Tibial nerve (tissue), 4 donors: ENCODE data around the gene PNKD. TPM values are rescaled to one million over a fixed set of nuclear protein-coding genes. Genes with fewer than 3 reads are reported as not detected.
"Not testable (repeated sequence)": the region's sequence is repeated elsewhere in the genome, so short reads cannot be mapped to it uniquely, and the experiment has no call there.

Experiments
- DNase-seq, 2 donors: peaks; one replicate each; pipeline ENCODE4 v3.0.0-alpha.2; 2019; ENCODE audit warnings: low spot score in 2 of 2
- H3K27ac ChIP-seq, 4 donors: fragments of 200-600 bp; sonication (generic) in 3 of 4; one replicate each; pipeline ENCODE4 v1.5.1; 2017 to 2019; ENCODE audit warnings: mild to moderate bottlenecking in 1 of 4
- H3K27me3 ChIP-seq, 2 donors: fragments of 200-600 bp; sonication (generic) in 1 of 2; one replicate each; pipeline versions ENCODE4 v1.5.1 to v1.6.0; 2017 to 2019
- H3K36me3 ChIP-seq, 3 donors: fragments of 200-600 bp; sonication (generic); one replicate each; pipeline ENCODE4 v1.5.1; 2018 to 2019
- H3K4me1 ChIP-seq, 4 donors: fragments of 200-600 bp; sonication (generic) in 3 of 4; one replicate each; pipeline ENCODE4 v1.5.1; 2017 to 2019
- H3K4me3 ChIP-seq, 4 donors: fragments of 200-600 bp; sonication (generic) in 3 of 4; one replicate each; pipeline ENCODE4 v1.5.1; 2017 to 2019; ENCODE audit warnings: mild to moderate bottlenecking in 1 of 4, moderate library complexity in 1 of 4
- H3K9me3 ChIP-seq, 4 donors: fragments of 200-600 bp; sonication (generic) in 3 of 4; one replicate each; pipeline ENCODE4 v1.5.1; 2017 to 2019
- EP300 ChIP-seq, 2 donors: sonication (generic); formaldehyde crosslinking; IDR thresholded peaks; one replicate each; pipeline ENCODE4 v1.6.1; 2017; ENCODE audit warnings: antibody characterized with exemption in 2 of 2, mild to moderate bottlenecking in 1 of 2
- POLR2A ChIP-seq, 2 donors: fragments of 450-650 bp; IDR thresholded peaks; one replicate each; pipeline ENCODE4 v1.6.1; 2017; ENCODE audit warnings: antibody characterized with exemption in 2 of 2, mild to moderate bottlenecking in 2 of 2, moderate library complexity in 2 of 2
- WGBS, 2 donors: methylation state at CpG; one replicate each; pipeline ENCODE4 v1.1.5; 2018; 5-methylcytosine and 5-hydroxymethylcytosine counted together
- total RNA-seq, 4 donors: library from RNA; depleted of rRNA; stranded (reverse); fragments of >200 nt; gene quantifications; one replicate each; pipeline ENCODE4 v1.1.0, GENCODE V29; 2016
- TF ChIP-seq, protein P1 (sequence below), 5 experiments: fragments of 200-600 bp in 3 of 5; fragments of 450-650 bp in 2 of 5; sonication (generic) in 3 of 5; IDR thresholded peaks; one replicate each; pipeline ENCODE4 v1.5.1; 2016 to 2019; ENCODE audit warnings: antibody characterized with exemption in 5 of 5, mild to moderate bottlenecking in 3 of 5, moderate library complexity in 2 of 5

PNKD gene
- total RNA-seq, 4 donors from 2014 or later = 62.3 to 68.9 (median 63.6) TPM

DNA sequence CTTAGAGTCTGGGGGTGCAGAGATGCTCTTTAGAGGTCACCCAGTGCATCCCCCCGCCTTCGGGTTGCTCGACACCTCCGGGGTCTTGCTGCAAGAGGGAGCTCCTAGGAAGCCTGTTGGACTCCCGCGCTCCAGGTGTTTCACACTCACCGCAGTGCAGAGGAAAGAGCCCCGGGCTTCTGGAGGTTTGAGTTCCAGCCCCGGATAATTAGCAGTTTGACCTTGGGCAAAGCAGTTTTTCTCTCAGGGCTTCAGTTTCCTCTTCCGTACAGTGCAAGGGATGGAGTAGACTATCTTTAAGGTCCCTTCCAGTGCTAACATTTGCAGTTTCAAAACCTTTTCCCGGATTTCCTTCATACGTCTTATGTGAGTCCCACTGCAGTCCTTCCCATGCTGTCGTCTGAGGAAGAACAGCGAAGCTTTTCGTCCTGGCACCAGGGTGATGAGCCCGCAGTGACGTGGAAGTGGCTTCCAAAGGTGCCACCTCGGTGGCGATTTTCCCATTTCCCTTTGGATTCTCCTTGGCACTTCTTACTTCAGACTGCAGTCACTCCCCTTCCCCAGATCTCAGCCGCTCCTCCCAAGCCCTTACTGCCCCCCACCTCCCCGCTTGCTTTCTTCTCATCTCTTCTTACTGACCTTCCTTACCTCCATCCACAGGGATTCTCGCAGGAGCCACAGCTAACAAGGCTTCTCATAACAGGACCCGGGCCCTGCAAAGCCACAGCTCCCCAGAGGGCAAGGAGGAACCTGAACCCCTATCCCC lies 585 bp downstream of the PNKD start:
- Histone ChIP-seq H3K4me1 (peaks cover 5 to 70% (median 33%) of the 10 kb centered on the region in 4 donors), H3K36me3 (peaks cover 0 to 49% (median 12%) of the 10 kb centered on the region in 3 donors), H3K27me3 (no peaks in the 10 kb centered on the region), H3K9me3 (no peaks in the 10 kb centered on the region), H3K27ac (peak overlapping the region; percentile 47 to 95 (median 74)), H3K4me3 (peak overlapping the region; percentile 78 to 99 (median 92))
- TF ChIP-seq, protein P1, sequence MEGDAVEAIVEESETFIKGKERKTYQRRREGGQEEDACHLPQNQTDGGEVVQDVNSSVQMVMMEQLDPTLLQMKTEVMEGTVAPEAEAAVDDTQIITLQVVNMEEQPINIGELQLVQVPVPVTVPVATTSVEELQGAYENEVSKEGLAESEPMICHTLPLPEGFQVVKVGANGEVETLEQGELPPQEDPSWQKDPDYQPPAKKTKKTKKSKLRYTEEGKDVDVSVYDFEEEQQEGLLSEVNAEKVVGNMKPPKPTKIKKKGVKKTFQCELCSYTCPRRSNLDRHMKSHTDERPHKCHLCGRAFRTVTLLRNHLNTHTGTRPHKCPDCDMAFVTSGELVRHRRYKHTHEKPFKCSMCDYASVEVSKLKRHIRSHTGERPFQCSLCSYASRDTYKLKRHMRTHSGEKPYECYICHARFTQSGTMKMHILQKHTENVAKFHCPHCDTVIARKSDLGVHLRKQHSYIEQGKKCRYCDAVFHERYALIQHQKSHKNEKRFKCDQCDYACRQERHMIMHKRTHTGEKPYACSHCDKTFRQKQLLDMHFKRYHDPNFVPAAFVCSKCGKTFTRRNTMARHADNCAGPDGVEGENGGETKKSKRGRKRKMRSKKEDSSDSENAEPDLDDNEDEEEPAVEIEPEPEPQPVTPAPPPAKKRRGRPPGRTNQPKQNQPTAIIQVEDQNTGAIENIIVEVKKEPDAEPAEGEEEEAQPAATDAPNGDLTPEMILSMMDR (IDR thresholded peaks at IDR 0.05) = no peak
- TF ChIP-seq POLR2A (IDR thresholded peaks at IDR 0.05) (no peak), EP300 (IDR thresholded peaks at IDR 0.05) (no peak)
- DNase-seq = no peak
- WGBS, 2 donors = 3 to 10% methylated on average over 18 to 23 of the region's 23 CpGs

DNA sequence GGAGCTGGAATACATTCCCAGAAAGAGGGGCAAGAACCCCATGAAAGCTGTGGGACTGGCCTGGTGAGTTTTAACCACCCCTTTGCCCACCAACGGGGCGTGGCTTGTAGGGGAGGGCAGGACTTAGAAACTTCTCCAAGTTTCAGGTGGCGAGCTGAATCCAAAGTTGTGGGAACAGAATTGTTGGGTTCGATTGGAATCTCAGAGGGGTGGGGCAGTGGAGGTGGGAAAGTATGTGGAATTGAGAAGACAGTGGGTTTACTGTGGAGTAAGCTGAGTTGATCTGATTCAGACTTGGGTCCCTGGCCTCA lies 1.1 kb downstream of the PNKD start:
- H3K27me3 ChIP-seq = no peaks in the 10 kb centered on the region
- no peak for TF ChIP-seq EP300 (IDR thresholded peaks at IDR 0.05)
- TF ChIP-seq, protein P1 (IDR thresholded peaks at IDR 0.05) = no peak
- no peak for TF ChIP-seq POLR2A (IDR thresholded peaks at IDR 0.05)
- no peak for DNase-seq
- peaks cover 0 to 49% (median 17%) of the 10 kb centered on the region in 3 donors for H3K36me3 ChIP-seq
- H3K27ac ChIP-seq = peak overlapping the region; percentile 47 to 95 (median 74)
- H3K9me3 ChIP-seq = no peaks in the 10 kb centered on the region
- H3K4me3 ChIP-seq = peak overlapping the region in 3 of 4 donors; percentile 90 to 99 (median 94)
- 35 to 40% methylated on average over 4 of the region's 4 CpGs for WGBS, 2 donors
- peaks cover 5 to 70% (median 33%) of the 10 kb centered on the region in 4 donors for H3K4me1 ChIP-seq

DNA sequence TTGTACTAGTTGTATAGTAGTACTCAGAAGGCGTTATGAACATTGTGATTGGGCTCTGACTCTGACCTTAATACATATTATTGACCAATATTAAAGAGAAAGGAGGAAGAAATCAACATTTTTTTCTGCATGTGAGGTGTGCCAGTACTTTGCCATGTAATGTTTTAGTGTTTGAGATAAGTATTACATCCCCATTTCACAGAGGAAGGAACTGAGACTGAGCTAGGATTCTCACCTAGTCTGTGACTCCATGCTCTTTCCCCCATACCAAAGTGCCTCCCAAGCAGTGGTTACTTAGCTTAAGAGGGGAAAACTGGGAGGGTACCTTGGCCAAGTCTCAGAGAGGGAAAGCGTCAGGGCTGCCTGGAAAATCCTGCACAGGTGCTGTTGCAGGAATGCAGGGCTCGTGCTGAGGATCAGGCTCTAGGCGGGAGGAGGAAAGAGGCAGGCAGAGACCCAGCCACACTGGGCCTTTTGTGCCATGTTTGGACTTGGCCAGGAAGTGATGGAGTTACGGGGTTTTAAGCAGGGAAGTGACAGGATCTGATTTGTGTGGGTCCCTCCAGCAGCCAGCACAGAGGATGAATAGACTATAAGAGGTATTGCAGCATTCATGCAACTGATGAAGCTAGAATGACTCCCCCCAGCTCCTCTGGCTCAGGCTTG lies 1.7 kb downstream of the PNKD start:
- Histone ChIP-seq H3K4me1 (peaks cover 5 to 70% (median 33%) of the 10 kb centered on the region in 4 donors), H3K9me3 (no peaks in the 10 kb centered on the region), H3K27me3 (no peaks in the 10 kb centered on the region), H3K36me3 (peaks cover 0 to 49% (median 23%) of the 10 kb centered on the region in 3 donors), H3K27ac (peak overlapping the region; percentile 47 to 95 (median 74)), H3K4me3 (peak overlapping the region in 1 of 4 donors; percentile 94)
- TF ChIP-seq, protein P1 (IDR thresholded peaks at IDR 0.05) = no peak
- TF ChIP-seq POLR2A (IDR thresholded peaks at IDR 0.05) (no peak), EP300 (IDR thresholded peaks at IDR 0.05) (no peak)
- WGBS, 2 donors = 24 to 33% methylated on average over 5 of the region's 5 CpGs
- no peak for DNase-seq

DNA sequence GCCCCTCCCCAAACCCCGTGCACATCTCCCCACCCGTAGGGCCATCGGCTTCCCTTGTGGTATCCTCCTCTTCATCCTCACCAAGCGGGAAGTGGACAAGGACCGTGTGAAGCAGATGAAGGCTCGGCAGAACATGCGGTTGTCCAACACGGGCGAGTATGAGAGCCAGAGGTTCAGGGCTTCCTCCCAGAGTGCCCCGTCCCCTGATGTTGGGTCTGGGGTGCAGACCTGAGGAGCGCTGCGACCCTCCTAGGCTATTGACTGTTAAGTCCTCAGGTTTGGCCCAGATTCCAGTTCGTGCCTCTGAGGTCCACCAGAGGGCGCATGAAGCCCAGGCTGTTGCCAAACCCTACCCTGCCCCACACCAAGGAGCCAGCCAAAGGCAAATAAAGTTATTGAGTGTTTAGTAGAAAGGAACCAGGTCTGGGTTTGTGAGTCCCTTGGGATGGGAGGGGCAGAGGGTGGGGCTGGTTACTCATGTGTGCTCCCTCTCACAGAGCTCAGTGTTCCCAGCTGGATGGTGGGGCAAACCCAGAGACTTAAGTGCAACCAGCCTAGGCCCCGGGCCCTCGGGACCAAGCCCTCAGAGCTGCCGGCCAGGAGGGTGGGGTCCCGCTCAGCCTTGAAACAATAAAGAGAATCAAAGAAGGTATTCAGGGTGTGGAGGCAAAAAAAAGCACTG lies 2.4 kb downstream of the PNKD start:
- Histone ChIP-seq H3K27ac (peak overlapping the region; percentile 47 to 95 (median 74)), H3K4me3 (peak overlapping the region in 1 of 4 donors; percentile 94), H3K36me3 (peaks cover 0 to 49% (median 24%) of the 10 kb centered on the region in 3 donors), H3K4me1 (peaks cover 5 to 68% (median 33%) of the 10 kb centered on the region in 4 donors), H3K9me3 (no peaks in the 10 kb centered on the region), H3K27me3 (no peaks in the 10 kb centered on the region)
- 12% methylated on average over 17 to 18 of the region's 18 CpGs for WGBS, 2 donors
- TF ChIP-seq EP300 (IDR thresholded peaks at IDR 0.05) = peak; percentile 88 to 93
- TF ChIP-seq, protein P1 (IDR thresholded peaks at IDR 0.05) = peak; percentile 83 to 96 (median 93)
- TF ChIP-seq POLR2A (IDR thresholded peaks at IDR 0.05) = no peak
- DNase-seq = peak; percentile 92

DNA sequence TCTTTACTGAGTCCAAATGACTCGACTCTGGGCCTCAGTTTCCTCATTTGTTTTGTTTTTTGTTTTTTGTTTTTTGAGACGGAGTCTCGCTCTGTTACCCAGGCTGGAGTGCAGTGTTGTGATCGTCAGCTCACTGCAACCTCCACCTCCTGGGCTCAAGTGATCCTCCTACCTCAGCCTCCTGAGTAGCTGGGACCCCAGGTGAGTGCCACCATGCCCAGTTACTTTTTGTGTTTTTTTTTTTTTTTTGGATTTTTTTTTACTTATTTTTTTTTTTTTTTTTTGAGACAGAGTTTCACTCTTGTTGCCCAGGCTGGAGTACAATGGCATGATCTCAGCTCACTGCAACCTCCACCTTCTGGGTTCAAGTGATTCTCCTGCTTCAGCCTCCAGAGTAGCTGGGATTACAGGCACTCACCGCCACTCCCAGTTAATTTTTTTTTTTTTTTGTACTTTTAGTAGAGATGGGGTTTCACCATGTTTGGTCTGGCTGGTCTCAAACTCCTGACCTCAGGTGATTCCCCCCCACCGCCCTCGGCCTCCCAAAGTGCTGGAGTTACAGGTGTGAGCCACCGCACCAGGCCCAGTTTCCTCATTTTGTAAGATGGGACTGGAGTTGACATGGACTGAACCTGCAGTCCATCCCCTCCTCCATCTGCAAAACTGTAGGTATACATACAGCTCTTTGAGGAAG lies 3.0 kb downstream of the PNKD start:
- Histone ChIP-seq H3K4me1 (peaks cover 5 to 64% (median 33%) of the 10 kb centered on the region in 4 donors), H3K27ac (peak overlapping the region; percentile 47 to 95 (median 74)), H3K36me3 (peaks cover 0 to 49% (median 28%) of the 10 kb centered on the region in 3 donors)
- DNase-seq, H3K27me3 ChIP-seq, H3K4me3 ChIP-seq, H3K9me3 ChIP-seq: not testable (repeated sequence)
- 72 to 74% methylated on average over 8 of the region's 8 CpGs for WGBS, 2 donors
